IMR-90 (cell line): Measurements from ENCODE around the gene GREB1L. TPM values are rescaled to one million over a fixed set of nuclear protein-coding genes. Genes with fewer than 3 reads are reported as not detected.

Source experiments
- ATAC-seq: fragments of 200-7000 bp; cut with Tn5 transposase; 2 replicates; pipeline ENCODE4 v1.9.1; 2020; ENCODE audit warnings: low read depth, mild to moderate bottlenecking, moderate library complexity
- BruUV-seq: library from RNA; stranded (reverse); fragments of 400-500 nt; replicated peaks from 2 replicates; lab custom pipeline; 2021; lab: Mats Ljungman, UMichigan
- CTCF ChIA-PET: fragments of 300-600 bp; formaldehyde crosslinking; extraction: SDS; loops from one replicate; lab custom pipeline; 2021; ENCODE audit warnings: antibody characterized with exemption; lab: Yijun Ruan, JAX
- POLR2A ChIA-PET: fragments of 300-600 bp; sonication (Branson Sonifier 250); formaldehyde crosslinking; loops from one replicate; lab custom pipeline; 2022; ENCODE audit warnings: antibody characterized with exemption; ENCODE audit not compliant: unreplicated experiment; lab: Charles Lee
- DNase-seq: peaks from one replicate; pipeline ENCODE4 v3.0.0; 2013
- H2AFZ ChIP-seq: replicated peaks from 2 replicates; pipeline ENCODE3; 2013; ENCODE audit warnings: low read length, mild to moderate bottlenecking; ENCODE audit not compliant: poor library complexity
- H2AK5ac ChIP-seq: 2 replicates; pipeline ENCODE4 v1.6.1; 2013; ENCODE audit warnings: low read depth, low read length, inconsistent platforms
- H2AK9ac ChIP-seq: replicated peaks from 2 replicates; pipeline ENCODE3; 2013; ENCODE audit warnings: mild to moderate bottlenecking, low read depth, low read length, moderate library complexity; ENCODE audit not compliant: poor library complexity
- H2BK120ac ChIP-seq: 2 replicates; pipeline ENCODE4 v1.6.1; 2013; ENCODE audit warnings: low read depth, low read length, inconsistent platforms
- H2BK15ac ChIP-seq: 3 replicates; pipeline ENCODE4 v1.6.1; 2013; ENCODE audit warnings: low read depth, low read length, inconsistent platforms
- H2BK20ac ChIP-seq: 2 replicates; pipeline ENCODE4 v1.6.1; 2013; ENCODE audit warnings: low read depth, mild to moderate bottlenecking, inconsistent platforms, low read length, moderate library complexity
- H2BK5ac ChIP-seq: 2 replicates; pipeline ENCODE4 v1.6.1; 2013; ENCODE audit warnings: mild to moderate bottlenecking, low read depth, low read length, inconsistent platforms; ENCODE audit not compliant: poor library complexity, severe bottlenecking
- H3K14ac ChIP-seq: replicated peaks from 2 replicates; pipeline ENCODE4 v1.6.1; 2013; ENCODE audit warnings: low read depth, low read length, inconsistent platforms
- H3K18ac ChIP-seq: 2 replicates; pipeline ENCODE4 v1.6.1; 2013; ENCODE audit warnings: low read depth, low read length, control low read depth
- H3K23ac ChIP-seq: 2 replicates; pipeline ENCODE4 v1.6.1; 2013; ENCODE audit warnings: low read depth, low read length, inconsistent platforms
- H3K27ac ChIP-seq: 2 replicates; pipeline ENCODE4 v1.5.1; 2013; ENCODE audit warnings: mild to moderate bottlenecking, control low read depth, low read length; ENCODE audit not compliant: insufficient read depth
- H3K27me3 ChIP-seq: 2 replicates; pipeline ENCODE4 v1.6.1; 2013; ENCODE audit warnings: low read length; ENCODE audit not compliant: control insufficient read depth, insufficient read depth
- H3K36me3 ChIP-seq: 2 replicates; pipeline ENCODE4 v1.6.1; 2013; ENCODE audit warnings: low read length, mixed read lengths; ENCODE audit not compliant: control insufficient read depth, insufficient read depth
- H3K4ac ChIP-seq: 2 replicates; pipeline ENCODE4 v1.6.1; 2013; ENCODE audit warnings: low read depth, low read length, inconsistent platforms
- H3K4me1 ChIP-seq: 2 replicates; pipeline ENCODE4 v1.6.1; 2013; ENCODE audit warnings: low read length, mixed read lengths; ENCODE audit not compliant: control insufficient read depth, insufficient read depth
- H3K4me2 ChIP-seq: 2 replicates; pipeline ENCODE4 v1.6.1; 2013; ENCODE audit warnings: low read depth, mild to moderate bottlenecking, control low read depth, low read length, moderate library complexity
- H3K4me3 ChIP-seq: 2 replicates; pipeline ENCODE4 v1.5.1; 2013; ENCODE audit warnings: low read depth, mild to moderate bottlenecking, control low read depth, low read length, moderate library complexity; ENCODE audit not compliant: insufficient read depth
- H3K56ac ChIP-seq: 2 replicates; pipeline ENCODE4 v1.6.1; 2013; ENCODE audit warnings: low read length, inconsistent platforms; ENCODE audit not compliant: insufficient read depth; ENCODE audit errors: extremely low read depth
- H3K79me1 ChIP-seq, 2 experiments: 2 replicates each; pipeline ENCODE4 v1.6.1; 2013; ENCODE audit warnings: low read length in 2 of 2, inconsistent platforms in 1 of 2, low read depth in 1 of 2
- H3K9ac ChIP-seq: 2 replicates; pipeline ENCODE4 v1.6.1; 2013; ENCODE audit warnings: low read depth, low read length, control low read depth
- H3K9me1 ChIP-seq: 2 replicates; pipeline ENCODE4 v1.6.1; 2013; ENCODE audit warnings: low read length, inconsistent platforms; ENCODE audit not compliant: insufficient read depth
- H3K9me3 ChIP-seq: 2 replicates; pipeline ENCODE4 v1.6.1; 2013; ENCODE audit warnings: low read length; ENCODE audit not compliant: control insufficient read depth, insufficient read depth
- H4K20me1 ChIP-seq: 2 replicates; pipeline ENCODE4 v1.6.1; 2013; ENCODE audit warnings: low read length, inconsistent platforms; ENCODE audit not compliant: insufficient read depth
- H4K5ac ChIP-seq: 2 replicates; pipeline ENCODE4 v1.6.1; 2013; ENCODE audit warnings: mild to moderate bottlenecking, low read depth, low read length, control low read depth
- H4K8ac ChIP-seq, 2 experiments: 2 replicates each; pipeline ENCODE4 v1.6.1; 2013; ENCODE audit warnings: low read depth in 2 of 2, low read length in 2 of 2, control low read depth in 1 of 2, inconsistent platforms in 1 of 2
- H4K91ac ChIP-seq: 2 replicates; pipeline ENCODE4 v1.6.1; 2013; ENCODE audit warnings: low read depth, low read length, inconsistent platforms; ENCODE audit not compliant: insufficient read depth
- BHLHE40 ChIP-seq: fragments of 150-350 bp; IDR thresholded peaks from 2 replicates; pipeline ENCODE4 v1.6.1; 2016; ENCODE audit warnings: mild to moderate bottlenecking, low read depth, low read length
- CEBPB ChIP-seq: IDR thresholded peaks from 2 replicates; pipeline ENCODE4 v1.6.1; 2012; ENCODE audit warnings: low read depth, low read length, improper control_type of control experiment
- CHD1 ChIP-seq: IDR thresholded peaks from 2 replicates; pipeline ENCODE4 v1.6.1; 2012; ENCODE audit warnings: low read depth, low read length, improper control_type of control experiment
- ELK1 ChIP-seq: fragments of 150-350 bp; IDR thresholded peaks from 2 replicates; pipeline ENCODE4 v1.6.1; 2016; ENCODE audit warnings: low read depth, mild to moderate bottlenecking, low read length, moderate library complexity, borderline replicate concordance
- FOS ChIP-seq: fragments of 150-350 bp; IDR thresholded peaks from 2 replicates; pipeline ENCODE4 v1.6.1; 2016; ENCODE audit warnings: low read depth, low read length
- MAFK ChIP-seq: IDR thresholded peaks from 2 replicates; pipeline ENCODE4 v1.6.1; 2012; ENCODE audit warnings: low read depth, low read length, improper control_type of control experiment
- MAZ ChIP-seq: IDR thresholded peaks from 2 replicates; pipeline ENCODE4 v1.6.1; 2012; ENCODE audit warnings: low read depth, mild to moderate bottlenecking, low read length, improper control_type of control experiment, moderate library complexity, borderline replicate concordance
- MXI1 ChIP-seq: IDR thresholded peaks from 2 replicates; pipeline ENCODE4 v1.6.1; 2012; ENCODE audit warnings: low read depth, mild to moderate bottlenecking, low read length, moderate library complexity, borderline replicate concordance
- NFE2L2 ChIP-seq: fragments of 150-350 bp; IDR thresholded peaks from 2 replicates; pipeline ENCODE4 v1.6.1; 2016; ENCODE audit warnings: low read depth, mild to moderate bottlenecking, low read length
- POLR2A ChIP-seq: IDR thresholded peaks from 2 replicates; pipeline ENCODE4 v1.6.1; 2012; ENCODE audit warnings: mild to moderate bottlenecking, low read depth, low read length
- RAD21 ChIP-seq: IDR thresholded peaks from 2 replicates; pipeline ENCODE4 v1.6.1; 2012; ENCODE audit warnings: low read length, improper control_type of control experiment
- RCOR1 ChIP-seq: IDR thresholded peaks from 2 replicates; pipeline ENCODE4 v1.6.1; 2012; ENCODE audit warnings: mild to moderate bottlenecking, low read length, improper control_type of control experiment; ENCODE audit not compliant: insufficient replicate concordance
- RFX5 ChIP-seq: IDR thresholded peaks from 2 replicates; pipeline ENCODE4 v1.8.0; 2012; ENCODE audit warnings: low read depth, mild to moderate bottlenecking, low read length, moderate library complexity
- USF2 ChIP-seq: fragments of 150-350 bp; IDR thresholded peaks from 2 replicates; pipeline ENCODE4 v1.6.1; 2017; ENCODE audit warnings: mild to moderate bottlenecking, antibody characterized with exemption, low read length, low read depth
- WGBS, 2 experiments: methylation state at CpG; one replicate each; pipeline versions ENCODE4 v1.1.5 to v1.1.7; 2013; ENCODE audit warnings: missing lambda C conversion rate in 2 of 2; ENCODE audit not compliant: insufficient read length in 1 of 2; ENCODE audit errors: extremely low coverage in 2 of 2; 5-methylcytosine and 5-hydroxymethylcytosine counted together
- dilution Hi-C: fragments of 300-500 bp; cut with HindIII; formaldehyde crosslinking; loops from one replicate; pipeline ENCODE4 v1.14.3; 2018; ENCODE audit warnings: low sequenced_read_pairs; ENCODE audit not compliant: unreplicated experiment
- in situ Hi-C: fragments of 300-500 bp; cut with MboI; formaldehyde crosslinking; loops from 3 replicates; pipeline ENCODE4 v1.14.3; 2019; ENCODE audit warnings: low sequenced_read_pairs, inconsistent platforms, mixed read lengths
- intact Hi-C: fragments of 100-400 bp; cut with micrococcal nuclease; formaldehyde crosslinking; loops from 2 replicates; pipeline ENCODE4 v1.10.0; 2022
- polyA plus RNA-seq, 3 experiments: library from polyadenylated mRNA; depleted of rRNA; stranded (reverse); fragments of >200 nt; gene quantifications; 2 replicates each; pipeline ENCODE4 v1.2.3, GENCODE V29; 2012; ENCODE audit warnings: low replicate concordance in 1 of 3
- total RNA-seq: library from RNA; depleted of rRNA; stranded (reverse); fragments of >200 nt; gene quantifications from 2 replicates; pipeline ENCODE4 v1.2.3, GENCODE V29; 2012

The GREB1L gene
- total and polyA plus RNA-seq, 2 of the 4 experiments (the other 2 are of a cell fraction): under 0.01 to 0.02 TPM

GRCh38 chr18:21463718-21464117 is 221.7 kb downstream of the GREB1L start:
- TF ChIP-seq POLR2A (no peak), RCOR1 (no peak), CHD1 (no peak), USF2 (no peak), ELK1 (no peak), RFX5 (no peak), BHLHE40 (no peak), FOS (no peak), MAZ (no peak), RAD21 (no peak), NFE2L2 (no peak), MXI1 (no peak), MAFK (no peak), CEBPB (no peak)
- CTCF ChIA-PET: no interaction called here

More at GRCh38 chr18:21463718-21464117, 221.7 kb downstream of the GREB1L start:
- Histone ChIP-seq H2BK120ac (no peak overlapping the region), H2BK20ac (no peak overlapping the region), H3K36me3 (no peaks in the 10 kb centered on the region), H2BK5ac (no peak overlapping the region), H2AFZ (no peak overlapping the region), H3K4me1 (no peaks in the 10 kb centered on the region), H4K8ac (no peak overlapping the region), H3K9me3 (no peaks in the 10 kb centered on the region), H3K18ac (no peak overlapping the region), H2AK5ac (no peak overlapping the region), H3K4me2 (no peak overlapping the region), H4K5ac (no peak overlapping the region), H3K4ac (no peak overlapping the region), H3K9ac (no peak overlapping the region), H2BK15ac (no peak overlapping the region), H3K79me1 (no peaks in the 10 kb centered on the region), H3K23ac (no peak overlapping the region), H3K4me3 (no peak overlapping the region), H3K9me1 (no peaks in the 10 kb centered on the region), H2AK9ac (no peak overlapping the region), H3K27ac (no peak overlapping the region), H4K91ac (no peak overlapping the region), H3K14ac (no peak overlapping the region), H4K20me1 (no peaks in the 10 kb centered on the region), H3K27me3 (peaks cover 7% of the 10 kb centered on the region), H3K56ac (no peak overlapping the region)
- no TSS peak for BruUV-seq
- dilution Hi-C loops: no loop called here
- intact Hi-C loops: no loop called here
- DNase-seq (no peak), ATAC-seq (no peak)
- in situ Hi-C loops: no loop called here
- WGBS, 2 experiments: no CpG with 5 or more reads among the region's 3 CpGs
- POLR2A ChIA-PET: no interaction called here
